ENCODE data around the gene GOT2. TPM values are rescaled to one million over a fixed set of nuclear protein-coding genes. Genes with fewer than 3 reads are reported as not detected.

GOT2 gene
- total RNA-seq, 1 donor from 2014 or later = 106 TPM

DNA sequence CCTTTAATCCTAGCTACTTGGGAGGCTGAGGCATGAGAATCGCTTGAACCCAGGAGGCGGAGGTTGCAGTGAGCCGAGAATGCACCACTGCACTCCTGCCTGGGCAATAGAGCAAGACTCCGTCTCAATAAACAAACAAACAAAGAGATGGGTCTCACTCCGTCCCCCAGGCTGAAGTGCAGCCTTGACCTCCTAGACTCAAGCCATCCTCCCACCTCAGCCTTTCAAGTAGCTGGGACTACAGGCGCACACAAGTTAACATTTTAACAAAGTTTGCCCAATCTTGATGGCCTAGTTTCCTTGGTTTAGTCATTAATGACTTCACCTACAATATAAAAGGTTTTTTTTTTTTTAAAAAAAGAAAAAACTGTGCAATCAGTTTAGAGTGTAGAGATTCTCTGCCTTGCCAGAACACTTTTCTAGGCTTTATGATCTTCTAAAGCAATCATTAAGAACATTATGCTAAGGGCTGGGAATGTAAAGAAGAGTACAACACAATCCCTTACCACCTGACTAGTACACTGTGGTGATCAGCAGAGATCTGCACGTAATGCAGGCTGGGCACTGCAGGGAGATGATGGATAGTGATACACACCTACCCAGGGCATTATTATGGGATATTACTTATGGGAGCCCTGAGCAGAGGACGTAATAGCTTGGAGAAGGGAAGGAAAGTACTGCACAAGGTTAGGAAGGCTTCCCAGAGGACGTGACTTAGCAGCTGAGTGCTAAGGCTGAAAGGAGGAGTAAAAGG lies 6.9 kb downstream of the GOT2 start:
- Histone ChIP-seq H3K79me2 (ENCODE audit: insufficient read depth, low read length) (peaks cover 62% of the 10 kb centered on the region), H3K27me3 (ENCODE audit: insufficient read depth, low read length) (no peaks in the 10 kb centered on the region), H3K9ac (ENCODE audit: low read length) (no peak overlapping the region), H4K20me1 (ENCODE audit: insufficient read depth, low read length) (peaks cover 56% of the 10 kb centered on the region), H3K4me2 (ENCODE audit: low read length) (no peak overlapping the region), H3K4me3 (ENCODE audit: insufficient read depth, low read depth, low read length) (no peak overlapping the region), H3K36me3 (ENCODE audit: insufficient read depth, low read length) (peaks cover 9% of the 10 kb centered on the region), H3K9me3 (ENCODE audit: insufficient read depth, low read depth, low read length) (no peaks in the 10 kb centered on the region), H3K27ac (ENCODE audit: low read depth, low read length) (no peak overlapping the region), H3K4me1 (ENCODE audit: insufficient read depth, low read length) (peaks cover under 1% of the 10 kb centered on the region), H2AFZ (ENCODE audit: low read depth, low read length) (no peak overlapping the region)
- FAIRE-seq (no peak), DNase-seq (ENCODE audit: low read depth) (no peak)
- Mint-ChIP-seq H3K4me3 (ENCODE audit: unreplicated experiment) (no peak overlapping the region), H3K9me3 (ENCODE audit: unreplicated experiment) (no peaks in the 10 kb centered on the region), H3K4me1 (ENCODE audit: low read depth, unreplicated experiment) (peaks cover 2% of the 10 kb centered on the region), H3K36me3 (ENCODE audit: low read depth, unreplicated experiment) (peaks cover 8% of the 10 kb centered on the region), H3K27me3 (ENCODE audit: low read depth, unreplicated experiment) (no peaks in the 10 kb centered on the region), H3K27ac (ENCODE audit: unreplicated experiment) (no peak overlapping the region)
- TF ChIP-seq EZH2 (IDR thresholded peaks at IDR 0.05; ENCODE audit: insufficient read depth, low read length) = no peak
- TF ChIP-seq, protein P1, sequence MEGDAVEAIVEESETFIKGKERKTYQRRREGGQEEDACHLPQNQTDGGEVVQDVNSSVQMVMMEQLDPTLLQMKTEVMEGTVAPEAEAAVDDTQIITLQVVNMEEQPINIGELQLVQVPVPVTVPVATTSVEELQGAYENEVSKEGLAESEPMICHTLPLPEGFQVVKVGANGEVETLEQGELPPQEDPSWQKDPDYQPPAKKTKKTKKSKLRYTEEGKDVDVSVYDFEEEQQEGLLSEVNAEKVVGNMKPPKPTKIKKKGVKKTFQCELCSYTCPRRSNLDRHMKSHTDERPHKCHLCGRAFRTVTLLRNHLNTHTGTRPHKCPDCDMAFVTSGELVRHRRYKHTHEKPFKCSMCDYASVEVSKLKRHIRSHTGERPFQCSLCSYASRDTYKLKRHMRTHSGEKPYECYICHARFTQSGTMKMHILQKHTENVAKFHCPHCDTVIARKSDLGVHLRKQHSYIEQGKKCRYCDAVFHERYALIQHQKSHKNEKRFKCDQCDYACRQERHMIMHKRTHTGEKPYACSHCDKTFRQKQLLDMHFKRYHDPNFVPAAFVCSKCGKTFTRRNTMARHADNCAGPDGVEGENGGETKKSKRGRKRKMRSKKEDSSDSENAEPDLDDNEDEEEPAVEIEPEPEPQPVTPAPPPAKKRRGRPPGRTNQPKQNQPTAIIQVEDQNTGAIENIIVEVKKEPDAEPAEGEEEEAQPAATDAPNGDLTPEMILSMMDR (IDR thresholded peaks at IDR 0.05; ENCODE audit: insufficient read depth, low read depth, low read length) = no peak

DNA sequence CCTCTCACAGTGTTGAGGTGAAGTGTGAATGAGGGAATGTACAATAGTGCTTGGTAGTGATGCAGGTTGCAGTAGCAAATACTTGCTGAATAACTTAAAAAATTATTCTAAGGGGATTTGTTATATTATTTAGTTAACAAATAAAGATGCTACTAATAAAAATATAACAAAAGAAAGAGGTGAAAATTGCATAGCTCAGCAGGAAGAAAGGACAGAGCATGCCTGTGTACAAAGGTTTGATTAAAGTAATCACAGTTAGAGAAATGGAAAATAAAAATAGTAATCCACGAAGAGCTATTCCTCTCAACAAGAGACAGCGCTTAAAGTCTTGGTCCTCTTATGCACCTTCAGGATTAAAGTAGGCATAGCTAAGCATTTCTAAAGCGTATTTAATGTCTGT lies 11.0 kb downstream of the GOT2 start:
- Mint-ChIP-seq H3K9me3 (ENCODE audit: unreplicated experiment) (no peaks in the 10 kb centered on the region), H3K27me3 (ENCODE audit: low read depth, unreplicated experiment) (no peaks in the 10 kb centered on the region), H3K4me1 (ENCODE audit: low read depth, unreplicated experiment) (no peaks in the 10 kb centered on the region), H3K27ac (ENCODE audit: unreplicated experiment) (no peak overlapping the region), H3K36me3 (ENCODE audit: low read depth, unreplicated experiment) (peaks cover 8% of the 10 kb centered on the region), H3K4me3 (ENCODE audit: unreplicated experiment) (no peak overlapping the region)
- Histone ChIP-seq H3K4me2 (ENCODE audit: low read length) (no peak overlapping the region), H4K20me1 (ENCODE audit: insufficient read depth, low read length) (peaks cover 19% of the 10 kb centered on the region), H3K4me1 (ENCODE audit: insufficient read depth, low read length) (no peaks in the 10 kb centered on the region), H2AFZ (ENCODE audit: low read depth, low read length) (no peak overlapping the region), H3K79me2 (ENCODE audit: insufficient read depth, low read length) (peaks cover 23% of the 10 kb centered on the region), H3K9ac (ENCODE audit: low read length) (no peak overlapping the region), H3K4me3 (ENCODE audit: insufficient read depth, low read depth, low read length) (no peak overlapping the region), H3K9me3 (ENCODE audit: insufficient read depth, low read depth, low read length) (no peaks in the 10 kb centered on the region), H3K36me3 (ENCODE audit: insufficient read depth, low read length) (peaks cover 32% of the 10 kb centered on the region), H3K27me3 (ENCODE audit: insufficient read depth, low read length) (no peaks in the 10 kb centered on the region), H3K27ac (ENCODE audit: low read depth, low read length) (no peak overlapping the region)
- no peak for DNase-seq (ENCODE audit: low read depth)
- no peak for FAIRE-seq
- TF ChIP-seq EZH2 (IDR thresholded peaks at IDR 0.05; ENCODE audit: insufficient read depth, low read length) = no peak
- TF ChIP-seq, protein P1 (IDR thresholded peaks at IDR 0.05; ENCODE audit: insufficient read depth, low read depth, low read length) = no peak

DNA sequence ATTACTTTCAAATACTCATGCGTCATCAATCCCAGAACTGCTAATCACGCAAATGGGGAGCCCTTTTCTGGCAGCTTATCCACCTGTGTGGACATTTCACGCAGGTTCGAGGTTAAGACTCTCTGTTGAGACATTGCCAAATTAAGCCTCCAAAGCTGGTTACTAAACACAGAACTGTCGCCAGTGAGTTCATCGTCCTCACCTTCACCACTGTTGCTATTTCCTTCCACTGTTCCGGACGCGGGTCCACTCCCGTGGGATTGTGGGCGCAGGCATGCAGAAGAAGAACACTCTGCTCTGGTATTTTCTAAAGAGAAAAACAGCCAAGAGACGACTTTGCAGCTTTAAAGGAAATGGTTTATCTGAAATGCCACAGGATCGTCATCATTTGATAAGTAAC lies 16.1 kb downstream of the GOT2 start:
- H3K9ac ChIP-seq (ENCODE audit: low read length) = no peak overlapping the region
- H3K4me2 ChIP-seq (ENCODE audit: low read length) = no peak overlapping the region
- Mint-ChIP-seq H3K36me3 (ENCODE audit: low read depth, unreplicated experiment) (peaks cover 15% of the 10 kb centered on the region), H3K9me3 (ENCODE audit: unreplicated experiment) (no peaks in the 10 kb centered on the region), H3K27ac (ENCODE audit: unreplicated experiment) (no peak overlapping the region), H3K4me1 (ENCODE audit: low read depth, unreplicated experiment) (no peaks in the 10 kb centered on the region), H3K27me3 (ENCODE audit: low read depth, unreplicated experiment) (no peaks in the 10 kb centered on the region), H3K4me3 (ENCODE audit: unreplicated experiment) (no peak overlapping the region)
- H3K9me3 ChIP-seq (ENCODE audit: insufficient read depth, low read depth, low read length) = no peaks in the 10 kb centered on the region
- no peaks in the 10 kb centered on the region for H3K27me3 ChIP-seq (ENCODE audit: insufficient read depth, low read length)
- H3K27ac ChIP-seq (ENCODE audit: low read depth, low read length) = no peak overlapping the region
- FAIRE-seq (no peak), DNase-seq (ENCODE audit: low read depth) (no peak)
- H3K4me3 ChIP-seq (ENCODE audit: insufficient read depth, low read depth, low read length) = no peak overlapping the region
- peaks cover 46% of the 10 kb centered on the region for H3K36me3 ChIP-seq (ENCODE audit: insufficient read depth, low read length)
- H3K4me1 ChIP-seq (ENCODE audit: insufficient read depth, low read length) = no peaks in the 10 kb centered on the region
- H4K20me1 ChIP-seq (ENCODE audit: insufficient read depth, low read length) = no peaks in the 10 kb centered on the region
- H2AFZ ChIP-seq (ENCODE audit: low read depth, low read length) = no peak overlapping the region
- TF ChIP-seq, protein P1 (IDR thresholded peaks at IDR 0.05; ENCODE audit: insufficient read depth, low read depth, low read length) = no peak
- TF ChIP-seq EZH2 (IDR thresholded peaks at IDR 0.05; ENCODE audit: insufficient read depth, low read length) = no peak
- no peaks in the 10 kb centered on the region for H3K79me2 ChIP-seq (ENCODE audit: insufficient read depth, low read length)
